Pancreas (tissue), 10 donors: ENCODE results near the gene FGF5. TPM values are rescaled to one million over a fixed set of nuclear protein-coding genes. Genes with fewer than 3 reads are reported as not detected.

Source experiments
- ATAC-seq, 4 donors: fragments of 200-7000 bp; cut with Tn5 transposase; one replicate each; pipeline versions ENCODE4 v1.8.0 to v1.9.1; 2020; ENCODE audit warnings: mild to moderate bottlenecking in 4 of 4, moderate library complexity in 4 of 4
- DNase-seq, 6 donors: peaks; one replicate each; pipeline ENCODE4 v3.0.0-alpha.2; 2020
- FAIRE-seq: peaks from 2 replicates; lab custom pipeline; 2012; peaks lifted over from hg19 to GRCh38; lab: Jason Lieb, UNC
- H3K27ac ChIP-seq, 4 donors: fragments of 200-600 bp; sonication (generic); 1 replicate in 3 of 4; 2 replicates in 1 of 4; pipeline versions ENCODE4 v1.5.0 to v1.8.0; 2020
- H3K27me3 ChIP-seq, 4 donors: fragments of 200-600 bp; one replicate each; pipeline ENCODE4 v1.8.0; 2021
- H3K36me3 ChIP-seq, 3 donors: fragments of 200-600 bp; sonication (generic) in 1 of 3; one replicate each; pipeline versions ENCODE4 v1.5.0 to v1.8.0; 2020 to 2021
- H3K4me1 ChIP-seq, 3 donors: fragments of 200-600 bp; one replicate each; pipeline ENCODE4 v1.8.0; 2021
- H3K4me3 ChIP-seq, 4 donors: fragments of 200-600 bp; sonication (generic) in 2 of 4; one replicate each; pipeline versions ENCODE4 v1.5.0 to v1.8.0; 2020 to 2021
- H3K9me3 ChIP-seq, 4 donors: fragments of 200-600 bp; one replicate each; pipeline ENCODE4 v1.8.0; 2021
- WGBS, 2 donors: extraction: QIAGEN DNeasy Blood & Tissue Kit; methylation state at CpG; one replicate each; pipeline ENCODE4 v1.1.7; 2013; 5-methylcytosine and 5-hydroxymethylcytosine counted together
- intact Hi-C, 3 donors: fragments of 100-400 bp; cut with DNase I; formaldehyde crosslinking; loops; one replicate each; pipeline versions ENCODE4 v1.11.1 to v1.14.2; 2022
- polyA plus RNA-seq, 2 donors: library from polyadenylated mRNA; stranded (reverse); fragments of 200-250 nt; gene quantifications; one replicate each; pipeline ENCODE4 v1.2.3, GENCODE V29; 2013
- total RNA-seq, 6 donors: library from RNA; stranded (reverse); fragmentation: NEBNext Ultra II Directional in 4 of 6; extraction: Animal tissue kit (Norgen Biotek cat#: 25700) in 4 of 6; gene quantifications; one replicate each; pipeline versions ENCODE4 v1.2.1 to v1.2.4, GENCODE V29; 2021 to 2023
- TF ChIP-seq, protein P1 (sequence below), 4 donors: fragments of 200-600 bp; sonication (generic) in 3 of 4; IDR thresholded peaks; one replicate each; pipeline versions ENCODE4 v1.5.0 to v1.8.0; 2021; ENCODE audit warnings: antibody characterized with exemption in 4 of 4
- donor health status: healthy with polysubstance abuse.
- donor health status: DM: no; HTN: no; CAD: no; lungs with moderate emphysema.
- donor health status: DM: no; HTN: no; CAD: no.
- donor health status: control.
- donor health status: control.
- donor health status: Bipolar disorder and iron deficiency.
- donor health status: DM: yes; HTN: yes; CAD: no.
- donor health status: DM: no; HTN: no; CAD: no.
- donor health status: DM: no; HTN: no; CAD: no.
- donor health status: DM: yes; HTN: yes; CAD: no.

Gene FGF5
- total and polyA plus RNA-seq, 8 donors = not detected

DNA sequence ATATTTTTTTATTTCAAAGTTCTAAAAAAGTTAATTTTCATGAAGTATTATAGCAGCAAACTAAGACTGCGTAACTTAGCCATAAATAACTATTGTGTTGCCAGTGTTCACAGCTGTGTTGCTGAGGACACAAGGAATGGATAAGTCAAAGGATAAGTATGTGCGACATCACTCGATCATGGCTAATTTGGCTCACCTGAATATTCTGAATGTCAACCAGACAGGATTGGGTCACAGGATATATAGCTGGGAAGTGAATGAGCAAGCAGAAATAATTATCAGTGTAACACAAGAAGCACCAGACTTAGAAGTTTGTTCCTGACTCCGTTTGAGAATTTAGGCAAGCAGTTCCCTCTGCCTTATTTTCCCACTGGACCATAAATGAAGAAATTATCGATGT, 35.3 kb upstream of the FGF5 start:
- H3K27me3 ChIP-seq = peaks cover 0 to 3% (median 0%) of the 10 kb centered on the region in 4 donors
- H3K4me1 ChIP-seq = no peaks in the 10 kb centered on the region
- DNase-seq = no peak
- TF ChIP-seq, protein P1, sequence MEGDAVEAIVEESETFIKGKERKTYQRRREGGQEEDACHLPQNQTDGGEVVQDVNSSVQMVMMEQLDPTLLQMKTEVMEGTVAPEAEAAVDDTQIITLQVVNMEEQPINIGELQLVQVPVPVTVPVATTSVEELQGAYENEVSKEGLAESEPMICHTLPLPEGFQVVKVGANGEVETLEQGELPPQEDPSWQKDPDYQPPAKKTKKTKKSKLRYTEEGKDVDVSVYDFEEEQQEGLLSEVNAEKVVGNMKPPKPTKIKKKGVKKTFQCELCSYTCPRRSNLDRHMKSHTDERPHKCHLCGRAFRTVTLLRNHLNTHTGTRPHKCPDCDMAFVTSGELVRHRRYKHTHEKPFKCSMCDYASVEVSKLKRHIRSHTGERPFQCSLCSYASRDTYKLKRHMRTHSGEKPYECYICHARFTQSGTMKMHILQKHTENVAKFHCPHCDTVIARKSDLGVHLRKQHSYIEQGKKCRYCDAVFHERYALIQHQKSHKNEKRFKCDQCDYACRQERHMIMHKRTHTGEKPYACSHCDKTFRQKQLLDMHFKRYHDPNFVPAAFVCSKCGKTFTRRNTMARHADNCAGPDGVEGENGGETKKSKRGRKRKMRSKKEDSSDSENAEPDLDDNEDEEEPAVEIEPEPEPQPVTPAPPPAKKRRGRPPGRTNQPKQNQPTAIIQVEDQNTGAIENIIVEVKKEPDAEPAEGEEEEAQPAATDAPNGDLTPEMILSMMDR (IDR thresholded peaks at IDR 0.05) = no peak
- H3K36me3 ChIP-seq = no peaks in the 10 kb centered on the region
- WGBS, 2 donors = 60 to 81% methylated on average over 5 of the region's 5 CpGs
- no peaks in the 10 kb centered on the region for H3K9me3 ChIP-seq
- no peak overlapping the region for H3K4me3 ChIP-seq
- no peak for ATAC-seq
- no peak overlapping the region for H3K27ac ChIP-seq
- no peak for FAIRE-seq
- intact Hi-C loops = no loop called here

DNA sequence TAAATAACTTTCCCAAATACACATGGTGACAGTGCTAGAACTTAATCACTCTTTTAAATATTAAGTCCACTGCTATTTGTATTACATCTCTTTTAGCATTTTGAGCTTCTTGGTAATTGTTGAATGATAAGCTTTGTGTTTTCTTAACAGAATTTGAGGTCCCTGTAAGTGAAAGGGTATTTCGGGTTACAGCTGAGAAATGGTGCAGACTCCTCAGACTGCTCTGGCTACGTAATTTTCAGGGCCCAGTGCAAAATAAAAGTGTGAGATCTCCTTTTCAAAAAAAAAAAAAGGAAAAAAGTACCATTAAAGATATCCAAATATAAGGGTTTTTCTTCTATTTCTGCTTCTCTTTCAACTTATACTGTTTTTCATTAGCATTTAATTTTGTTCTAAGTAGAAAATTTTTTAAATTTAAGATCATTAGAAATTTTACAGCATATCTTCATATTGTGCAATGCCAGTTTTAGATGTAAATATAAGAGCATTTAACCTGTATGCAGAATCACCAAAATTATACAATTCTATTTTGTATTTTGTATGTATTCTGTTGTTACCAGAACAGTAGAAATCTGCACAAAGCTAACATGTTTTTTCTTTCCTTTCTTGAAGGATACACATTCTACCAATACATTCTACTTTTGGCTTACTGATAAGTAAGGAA, 33.6 kb upstream of the FGF5 start:
- ATAC-seq = no peak
- H3K9me3 ChIP-seq = no peaks in the 10 kb centered on the region
- no peaks in the 10 kb centered on the region for H3K4me1 ChIP-seq
- FAIRE-seq = no peak
- TF ChIP-seq, protein P1 (IDR thresholded peaks at IDR 0.05) = no peak
- no peak overlapping the region for H3K4me3 ChIP-seq
- no peaks in the 10 kb centered on the region for H3K36me3 ChIP-seq
- H3K27ac ChIP-seq = no peak overlapping the region
- 86% methylated on average over 2 of the region's 2 CpGs for WGBS, 2 donors
- H3K27me3 ChIP-seq = peaks cover 0 to 8% (median 1%) of the 10 kb centered on the region in 4 donors
- intact Hi-C loops = no loop called here
- DNase-seq = no peak

DNA sequence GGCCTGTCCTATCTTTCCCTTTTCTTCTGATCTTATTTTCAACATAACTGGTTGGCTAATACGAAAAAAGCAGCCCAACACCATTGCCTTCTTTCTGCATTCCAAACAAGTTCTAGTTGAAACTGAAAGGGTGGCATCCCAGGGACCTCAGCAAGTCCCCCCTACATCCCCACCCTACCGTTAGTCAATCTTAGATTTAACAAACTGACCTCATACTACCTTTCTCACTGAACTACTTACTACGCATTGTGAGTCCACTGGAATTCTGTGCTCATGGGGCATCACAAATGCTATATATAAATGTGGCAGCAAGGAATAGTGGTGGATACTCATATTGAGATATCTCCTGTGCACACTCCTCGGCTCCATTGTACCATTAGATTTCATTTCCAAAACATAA, 33.1 kb upstream of the FGF5 start:
- no peaks in the 10 kb centered on the region for H3K9me3 ChIP-seq
- no peaks in the 10 kb centered on the region for H3K36me3 ChIP-seq
- DNase-seq (no peak), FAIRE-seq (no peak), ATAC-seq (no peak)
- H3K27ac ChIP-seq = no peak overlapping the region
- TF ChIP-seq, protein P1 (IDR thresholded peaks at IDR 0.05) = no peak
- H3K4me3 ChIP-seq = no peak overlapping the region
- H3K4me1 ChIP-seq = no peaks in the 10 kb centered on the region
- H3K27me3 ChIP-seq = peaks cover 0 to 13% (median 1%) of the 10 kb centered on the region in 4 donors
- 60 to 80% methylated on average over 4 of the region's 4 CpGs for WGBS, 2 donors
- intact Hi-C loops = no loop called here

DNA sequence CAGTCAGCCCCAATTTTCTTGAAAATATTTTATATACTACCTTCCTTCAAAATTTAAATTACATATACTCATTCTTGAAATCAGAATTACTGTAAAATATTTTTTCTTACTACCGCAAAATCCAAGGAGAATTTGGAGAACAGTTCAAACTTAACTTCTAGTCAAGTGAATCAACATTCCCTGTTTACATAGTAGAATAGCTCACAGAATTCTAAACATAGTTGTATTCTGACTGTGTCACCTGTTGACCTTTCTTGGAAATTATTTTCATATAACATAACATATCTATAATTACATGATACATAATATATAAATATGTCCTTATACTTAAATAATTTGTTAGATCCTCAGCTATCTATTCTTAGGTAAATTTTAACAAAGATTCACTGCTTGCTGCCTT, 31.0 kb upstream of the FGF5 start:
- TF ChIP-seq, protein P1 (IDR thresholded peaks at IDR 0.05) = no peak
- H3K27ac ChIP-seq = no peak overlapping the region
- ATAC-seq (no peak), FAIRE-seq (no peak), DNase-seq (no peak)
- no peaks in the 10 kb centered on the region for H3K4me1 ChIP-seq
- peaks cover 0 to 13% (median 1%) of the 10 kb centered on the region in 4 donors for H3K27me3 ChIP-seq
- 44 to 46% methylated on average over 1 of the region's 1 CpG for whole genome bisulfite sequencing, 2 donors
- H3K4me3 ChIP-seq = no peak overlapping the region
- no peaks in the 10 kb centered on the region for H3K36me3 ChIP-seq
- intact Hi-C loops = no loop called here
- no peaks in the 10 kb centered on the region for H3K9me3 ChIP-seq

DNA sequence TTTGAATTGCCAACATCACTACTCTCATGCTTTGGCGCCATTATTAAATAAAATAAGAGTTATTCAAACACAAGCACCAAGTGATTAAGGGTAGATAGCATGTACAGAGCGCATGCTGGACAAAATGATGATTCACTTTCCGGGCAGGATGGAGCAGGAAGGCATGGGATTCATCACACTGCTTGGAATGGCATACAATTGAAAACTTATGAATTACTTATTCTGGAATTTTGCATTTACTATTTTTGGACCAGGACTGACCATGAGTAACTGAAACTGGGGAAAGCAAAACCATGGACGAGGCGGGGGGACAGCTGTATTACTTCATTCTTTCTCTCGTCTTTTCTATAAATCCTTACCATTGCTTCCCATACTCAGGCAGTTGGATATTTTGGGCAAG, 28.5 kb upstream of the FGF5 start:
- 57 to 69% methylated on average over 6 of the region's 6 CpGs for WGBS, 2 donors
- Histone ChIP-seq H3K27me3 (peaks cover 0 to 13% (median 0%) of the 10 kb centered on the region in 4 donors), H3K4me1 (no peaks in the 10 kb centered on the region), H3K36me3 (no peaks in the 10 kb centered on the region), H3K4me3 (no peak overlapping the region), H3K9me3 (no peaks in the 10 kb centered on the region), H3K27ac (no peak overlapping the region)
- intact Hi-C loops = no loop called here
- DNase-seq (no peak), ATAC-seq (no peak), FAIRE-seq (no peak)
- TF ChIP-seq, protein P1 (IDR thresholded peaks at IDR 0.05) = no peak
